ENCODE data around the gene NDUFA8. TPM values are rescaled to one million over a fixed set of nuclear protein-coding genes. Genes with fewer than 3 reads are reported as not detected.

NDUFA8 gene
- total RNA-seq, 1 experiment from 2014 or later, result 55.5 TPM

DNA sequence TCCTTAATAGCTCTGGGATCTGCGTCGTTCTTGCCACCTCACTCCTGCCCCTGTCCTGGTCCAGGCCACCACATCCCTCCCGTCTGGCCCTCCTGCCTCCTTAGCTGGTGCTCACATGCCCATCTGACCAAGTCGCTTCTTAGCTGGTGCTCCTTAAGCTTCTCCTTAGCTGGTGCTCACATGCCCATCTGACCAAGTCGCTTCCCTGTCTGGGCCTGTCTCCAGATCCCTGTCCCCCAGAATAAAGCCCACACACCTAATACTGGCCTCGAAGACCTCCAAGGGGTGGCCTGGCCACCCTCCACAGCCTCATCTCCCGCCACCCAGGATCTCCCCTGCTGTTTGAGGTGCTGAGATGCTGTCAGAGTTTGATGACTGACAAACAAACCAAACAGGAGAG lies 35.1 kb downstream of the NDUFA8 start:
- ATAC-seq (no peak), DNase-seq (ENCODE audit: low read depth, low spot score) (no peak)
- ChIA-PET CTCF (interaction anchor here (0.6 to 4.3 kb wide), 9 partner anchors 26 to 258 kb away, joined by 3 to 33 read pairs (median 3); no protein-coding TSS in a partner anchor), POLR2A (interaction anchor here (0.7 kb wide), 1 partner anchor 226 kb away, joined by 3 read pairs; no protein-coding TSS in a partner anchor)
- Histone ChIP-seq H3K4me1 (ENCODE audit: control insufficient read depth, insufficient read depth, low read length) (no peaks in the 10 kb centered on the region; the same call in 1 of the 2 replicates), H3K9me3 (ENCODE audit: control insufficient read depth, insufficient read depth, low read depth, low read length) (no peaks in the 10 kb centered on the region), H3K27me3 (ENCODE audit: control insufficient read depth, insufficient read depth, low read length) (no peaks in the 10 kb centered on the region), H3K4me3 (ENCODE audit: low read depth in 2 of 2, low read length in 2 of 2) (no peak overlapping the region), H3K27ac (ENCODE audit: low read length) (no peak overlapping the region), H3K36me3 (ENCODE audit: control insufficient read depth, insufficient read depth, low read length) (no peaks in the 10 kb centered on the region)
- TF ChIP-seq SIN3A (IDR thresholded peaks at IDR 0.05; ENCODE audit: borderline replicate concordance, insufficient read depth, low read depth, low read length) (no peak), POLR2AphosphoS5 (IDR thresholded peaks at IDR 0.05; ENCODE audit: low read depth, low read length) (no peak), TCF7L2 (IDR thresholded peaks at IDR 0.05; ENCODE audit: low read depth, low read length) (no peak)
- TF ChIP-seq, protein P1, sequence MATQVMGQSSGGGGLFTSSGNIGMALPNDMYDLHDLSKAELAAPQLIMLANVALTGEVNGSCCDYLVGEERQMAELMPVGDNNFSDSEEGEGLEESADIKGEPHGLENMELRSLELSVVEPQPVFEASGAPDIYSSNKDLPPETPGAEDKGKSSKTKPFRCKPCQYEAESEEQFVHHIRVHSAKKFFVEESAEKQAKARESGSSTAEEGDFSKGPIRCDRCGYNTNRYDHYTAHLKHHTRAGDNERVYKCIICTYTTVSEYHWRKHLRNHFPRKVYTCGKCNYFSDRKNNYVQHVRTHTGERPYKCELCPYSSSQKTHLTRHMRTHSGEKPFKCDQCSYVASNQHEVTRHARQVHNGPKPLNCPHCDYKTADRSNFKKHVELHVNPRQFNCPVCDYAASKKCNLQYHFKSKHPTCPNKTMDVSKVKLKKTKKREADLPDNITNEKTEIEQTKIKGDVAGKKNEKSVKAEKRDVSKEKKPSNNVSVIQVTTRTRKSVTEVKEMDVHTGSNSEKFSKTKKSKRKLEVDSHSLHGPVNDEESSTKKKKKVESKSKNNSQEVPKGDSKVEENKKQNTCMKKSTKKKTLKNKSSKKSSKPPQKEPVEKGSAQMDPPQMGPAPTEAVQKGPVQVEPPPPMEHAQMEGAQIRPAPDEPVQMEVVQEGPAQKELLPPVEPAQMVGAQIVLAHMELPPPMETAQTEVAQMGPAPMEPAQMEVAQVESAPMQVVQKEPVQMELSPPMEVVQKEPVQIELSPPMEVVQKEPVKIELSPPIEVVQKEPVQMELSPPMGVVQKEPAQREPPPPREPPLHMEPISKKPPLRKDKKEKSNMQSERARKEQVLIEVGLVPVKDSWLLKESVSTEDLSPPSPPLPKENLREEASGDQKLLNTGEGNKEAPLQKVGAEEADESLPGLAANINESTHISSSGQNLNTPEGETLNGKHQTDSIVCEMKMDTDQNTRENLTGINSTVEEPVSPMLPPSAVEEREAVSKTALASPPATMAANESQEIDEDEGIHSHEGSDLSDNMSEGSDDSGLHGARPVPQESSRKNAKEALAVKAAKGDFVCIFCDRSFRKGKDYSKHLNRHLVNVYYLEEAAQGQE (IDR thresholded peaks at IDR 0.05; ENCODE audit: insufficient read depth in 1 of 2, low read depth in 2 of 2, low read length in 1 of 2), result no peak
- TF ChIP-seq, protein P2, sequence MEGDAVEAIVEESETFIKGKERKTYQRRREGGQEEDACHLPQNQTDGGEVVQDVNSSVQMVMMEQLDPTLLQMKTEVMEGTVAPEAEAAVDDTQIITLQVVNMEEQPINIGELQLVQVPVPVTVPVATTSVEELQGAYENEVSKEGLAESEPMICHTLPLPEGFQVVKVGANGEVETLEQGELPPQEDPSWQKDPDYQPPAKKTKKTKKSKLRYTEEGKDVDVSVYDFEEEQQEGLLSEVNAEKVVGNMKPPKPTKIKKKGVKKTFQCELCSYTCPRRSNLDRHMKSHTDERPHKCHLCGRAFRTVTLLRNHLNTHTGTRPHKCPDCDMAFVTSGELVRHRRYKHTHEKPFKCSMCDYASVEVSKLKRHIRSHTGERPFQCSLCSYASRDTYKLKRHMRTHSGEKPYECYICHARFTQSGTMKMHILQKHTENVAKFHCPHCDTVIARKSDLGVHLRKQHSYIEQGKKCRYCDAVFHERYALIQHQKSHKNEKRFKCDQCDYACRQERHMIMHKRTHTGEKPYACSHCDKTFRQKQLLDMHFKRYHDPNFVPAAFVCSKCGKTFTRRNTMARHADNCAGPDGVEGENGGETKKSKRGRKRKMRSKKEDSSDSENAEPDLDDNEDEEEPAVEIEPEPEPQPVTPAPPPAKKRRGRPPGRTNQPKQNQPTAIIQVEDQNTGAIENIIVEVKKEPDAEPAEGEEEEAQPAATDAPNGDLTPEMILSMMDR (IDR thresholded peaks at IDR 0.05), result no peak
- no TSS peak for BruUV-seq (replicated peaks)
- intact Hi-C loops (cut with micrococcal nuclease; ENCODE audit: unreplicated experiment) (loop anchor here (10.0 kb wide), 1 partner anchor 690 kb away; no protein-coding TSS in a partner anchor), in situ Hi-C loops (cut with HindIII; ENCODE audit: low pct_unique_long_range_greater_than_20kb, low sequenced_read_pairs) (no loop called here)

DNA sequence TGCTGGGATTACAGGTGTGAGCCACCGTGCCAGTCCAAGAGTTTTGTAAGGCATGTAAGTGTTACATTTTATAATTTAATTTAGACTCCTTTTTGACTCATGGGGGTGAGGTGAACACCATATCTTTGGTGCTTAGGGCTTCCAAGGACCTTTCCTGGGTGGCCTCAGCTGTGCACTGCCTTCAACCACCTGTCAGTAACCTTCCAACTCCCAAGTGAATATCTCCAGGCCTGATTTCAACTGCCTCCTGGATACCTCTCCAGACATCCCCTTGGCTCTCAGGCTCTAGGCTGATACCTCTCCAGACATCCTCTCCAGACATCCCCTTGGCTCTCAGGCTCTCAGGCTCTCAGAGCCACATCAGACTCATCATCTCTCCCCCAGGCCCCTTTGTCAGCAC lies 35.5 kb downstream of the NDUFA8 start:
- intact Hi-C loops (cut with micrococcal nuclease; ENCODE audit: unreplicated experiment), result loop anchor here (10.0 kb wide), 1 partner anchor 691 kb away; no protein-coding TSS in a partner anchor
- no peaks in the 10 kb centered on the region for H3K9me3 ChIP-seq (ENCODE audit: control insufficient read depth, insufficient read depth, low read depth, low read length)
- H3K27ac ChIP-seq (ENCODE audit: low read length), result no peak overlapping the region
- ChIA-PET CTCF (interaction anchor here (0.6 to 4.3 kb wide), 4 partner anchors 25 to 259 kb away, joined by 3 to 33 read pairs (median 17); no protein-coding TSS in a partner anchor), POLR2A (interaction anchor here (0.7 kb wide), 1 partner anchor 227 kb away, joined by 3 read pairs; no protein-coding TSS in a partner anchor)
- H3K4me3 ChIP-seq (ENCODE audit: low read depth in 2 of 2, low read length in 2 of 2), result no peak overlapping the region
- DNase-seq (ENCODE audit: low read depth, low spot score) (no peak), ATAC-seq (no peak)
- H3K36me3 ChIP-seq (ENCODE audit: control insufficient read depth, insufficient read depth, low read length), result no peaks in the 10 kb centered on the region
- no peaks in the 10 kb centered on the region for H3K27me3 ChIP-seq (ENCODE audit: control insufficient read depth, insufficient read depth, low read length)
- H3K4me1 ChIP-seq (ENCODE audit: control insufficient read depth, insufficient read depth, low read length), result no peaks in the 10 kb centered on the region; the same call in 1 of the 2 replicates
- in situ Hi-C loops (cut with HindIII; ENCODE audit: low pct_unique_long_range_greater_than_20kb, low sequenced_read_pairs), result no loop called here
- TF ChIP-seq, protein P2 (IDR thresholded peaks at IDR 0.05), result no peak
- no peak for TF ChIP-seq SIN3A (IDR thresholded peaks at IDR 0.05; ENCODE audit: borderline replicate concordance, insufficient read depth, low read depth, low read length)
- TF ChIP-seq POLR2AphosphoS5 (IDR thresholded peaks at IDR 0.05; ENCODE audit: low read depth, low read length), result no peak
- no peak for TF ChIP-seq TCF7L2 (IDR thresholded peaks at IDR 0.05; ENCODE audit: low read depth, low read length)
- TF ChIP-seq, protein P1 (IDR thresholded peaks at IDR 0.05; ENCODE audit: insufficient read depth in 1 of 2, low read depth in 2 of 2, low read length in 1 of 2), result no peak
- BruUV-seq (replicated peaks), result no TSS peak

Data from Panc1 (cell line).